ENCODE results near the gene GALNT18. TPM values are rescaled to one million over a fixed set of nuclear protein-coding genes. Genes with fewer than 3 reads are reported as not detected.

The GALNT18 gene
- polyA plus RNA-seq, 1 donor from 2014 or later = 7.6 TPM

DNA sequence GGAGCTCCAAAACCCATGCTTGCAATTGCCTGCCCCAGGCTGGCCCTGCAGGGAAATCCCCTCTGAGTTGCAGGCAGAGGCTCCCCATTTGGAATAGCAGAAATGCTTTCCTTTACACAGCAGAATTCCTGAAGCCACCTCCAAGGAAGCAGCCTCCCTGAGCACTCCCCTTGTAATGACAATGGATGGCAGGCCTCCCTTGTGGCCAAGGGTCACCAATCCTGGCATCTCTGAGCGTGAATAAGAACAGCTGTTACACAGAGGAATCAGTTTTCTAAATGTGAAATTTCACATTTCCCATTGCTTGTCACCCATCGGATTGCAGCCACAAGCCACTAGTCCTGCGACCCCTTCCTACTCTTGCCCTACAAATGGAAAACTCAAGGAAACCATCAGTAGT lies 107.6 kb downstream of the GALNT18 start:
- Histone ChIP-seq H2AFZ (ENCODE audit: low read depth, low read length) (no peak overlapping the region), H3F3A (ENCODE audit: insufficient read depth, low read length, poor library complexity, severe bottlenecking) (no peaks in the 10 kb centered on the region), H3K79me2 (replicated peaks; ENCODE audit: insufficient read depth, low read length) (no peaks in the 10 kb centered on the region), H3K36me3 (ENCODE audit: insufficient read depth, low read length) (no peaks in the 10 kb centered on the region), H3K9me3 (ENCODE audit: low read length) (no peaks in the 10 kb centered on the region), H4K20me1 (ENCODE audit: insufficient read depth) (no peaks in the 10 kb centered on the region), H3K9ac (ENCODE audit: low read length) (no peak overlapping the region), H3K27me3 (ENCODE audit: insufficient read depth, low read depth, low read length) (no peaks in the 10 kb centered on the region), H3K27ac (ENCODE audit: low read length) (no peak overlapping the region), H3K4me3 (ENCODE audit: low read length) (no peak overlapping the region), H3K9me2 (ENCODE audit: insufficient read depth, low read length) (no peaks in the 10 kb centered on the region), H3K4me2 (ENCODE audit: low read length) (no peak overlapping the region)
- TF ChIP-seq EP300 (conservative IDR thresholded peaks at IDR 0.05; ENCODE audit: poor library complexity, severe bottlenecking) (no peak), RAD21 (conservative IDR thresholded peaks at IDR 0.05) (no peak), EZH2 (IDR thresholded peaks at IDR 0.05; ENCODE audit: borderline replicate concordance, insufficient read depth, low read length, poor library complexity, severe bottlenecking) (no peak)
- TF ChIP-seq, protein P1, sequence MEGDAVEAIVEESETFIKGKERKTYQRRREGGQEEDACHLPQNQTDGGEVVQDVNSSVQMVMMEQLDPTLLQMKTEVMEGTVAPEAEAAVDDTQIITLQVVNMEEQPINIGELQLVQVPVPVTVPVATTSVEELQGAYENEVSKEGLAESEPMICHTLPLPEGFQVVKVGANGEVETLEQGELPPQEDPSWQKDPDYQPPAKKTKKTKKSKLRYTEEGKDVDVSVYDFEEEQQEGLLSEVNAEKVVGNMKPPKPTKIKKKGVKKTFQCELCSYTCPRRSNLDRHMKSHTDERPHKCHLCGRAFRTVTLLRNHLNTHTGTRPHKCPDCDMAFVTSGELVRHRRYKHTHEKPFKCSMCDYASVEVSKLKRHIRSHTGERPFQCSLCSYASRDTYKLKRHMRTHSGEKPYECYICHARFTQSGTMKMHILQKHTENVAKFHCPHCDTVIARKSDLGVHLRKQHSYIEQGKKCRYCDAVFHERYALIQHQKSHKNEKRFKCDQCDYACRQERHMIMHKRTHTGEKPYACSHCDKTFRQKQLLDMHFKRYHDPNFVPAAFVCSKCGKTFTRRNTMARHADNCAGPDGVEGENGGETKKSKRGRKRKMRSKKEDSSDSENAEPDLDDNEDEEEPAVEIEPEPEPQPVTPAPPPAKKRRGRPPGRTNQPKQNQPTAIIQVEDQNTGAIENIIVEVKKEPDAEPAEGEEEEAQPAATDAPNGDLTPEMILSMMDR (IDR thresholded peaks at IDR 0.05; ENCODE audit: poor library complexity, severe bottlenecking) = no peak

DNA sequence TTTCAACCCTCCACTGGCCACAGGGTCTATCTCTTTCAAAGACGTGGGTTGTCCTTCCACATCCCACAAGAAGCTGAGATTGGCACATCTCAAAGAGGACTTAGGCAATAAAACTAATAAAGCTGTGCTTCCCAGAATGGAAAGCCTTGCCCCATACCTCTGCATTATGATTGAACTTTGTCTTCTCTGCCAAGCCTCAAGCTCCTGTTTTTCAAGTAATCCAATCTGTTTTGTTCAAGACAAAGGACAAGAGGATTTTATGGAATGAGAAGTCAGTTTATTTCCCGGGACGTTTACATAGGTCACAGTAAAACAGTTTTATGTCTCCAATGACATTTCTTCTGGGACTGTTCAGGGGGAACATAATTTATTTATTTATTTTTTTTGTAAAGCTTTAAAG lies 108.4 kb downstream of the GALNT18 start:
- Histone ChIP-seq H3K79me2 (replicated peaks; ENCODE audit: insufficient read depth, low read length) (no peaks in the 10 kb centered on the region), H2AFZ (ENCODE audit: low read depth, low read length) (no peak overlapping the region), H3K36me3 (ENCODE audit: insufficient read depth, low read length) (no peaks in the 10 kb centered on the region), H3K4me2 (ENCODE audit: low read length) (no peak overlapping the region), H3K27ac (ENCODE audit: low read length) (no peak overlapping the region), H3K27me3 (ENCODE audit: insufficient read depth, low read depth, low read length) (no peaks in the 10 kb centered on the region), H3K9me3 (ENCODE audit: low read length) (no peaks in the 10 kb centered on the region), H3K4me3 (ENCODE audit: low read length) (no peak overlapping the region), H3F3A (ENCODE audit: insufficient read depth, low read length, poor library complexity, severe bottlenecking) (no peaks in the 10 kb centered on the region), H3K9ac (ENCODE audit: low read length) (no peak overlapping the region), H3K9me2 (ENCODE audit: insufficient read depth, low read length) (no peaks in the 10 kb centered on the region), H4K20me1 (ENCODE audit: insufficient read depth) (no peaks in the 10 kb centered on the region)
- no peak for TF ChIP-seq SMC3 (conservative IDR thresholded peaks at IDR 0.05; ENCODE audit: poor library complexity)
- TF ChIP-seq TAF1 (IDR thresholded peaks at IDR 0.05; ENCODE audit: low read depth) = no peak
- no peak for TF ChIP-seq RAD21 (conservative IDR thresholded peaks at IDR 0.05)
- no peak for TF ChIP-seq MXI1 (conservative IDR thresholded peaks at IDR 0.05; ENCODE audit: poor library complexity, severe bottlenecking)
- TF ChIP-seq, protein P1 (IDR thresholded peaks at IDR 0.05; ENCODE audit: poor library complexity, severe bottlenecking) = no peak
- TF ChIP-seq EZH2 (IDR thresholded peaks at IDR 0.05; ENCODE audit: borderline replicate concordance, insufficient read depth, low read length, poor library complexity, severe bottlenecking) = no peak
- TF ChIP-seq EP300 (conservative IDR thresholded peaks at IDR 0.05; ENCODE audit: poor library complexity, severe bottlenecking) = no peak
- no peak for TF ChIP-seq POLR2AphosphoS5 (IDR thresholded peaks at IDR 0.05)
- TF ChIP-seq, protein P2, sequence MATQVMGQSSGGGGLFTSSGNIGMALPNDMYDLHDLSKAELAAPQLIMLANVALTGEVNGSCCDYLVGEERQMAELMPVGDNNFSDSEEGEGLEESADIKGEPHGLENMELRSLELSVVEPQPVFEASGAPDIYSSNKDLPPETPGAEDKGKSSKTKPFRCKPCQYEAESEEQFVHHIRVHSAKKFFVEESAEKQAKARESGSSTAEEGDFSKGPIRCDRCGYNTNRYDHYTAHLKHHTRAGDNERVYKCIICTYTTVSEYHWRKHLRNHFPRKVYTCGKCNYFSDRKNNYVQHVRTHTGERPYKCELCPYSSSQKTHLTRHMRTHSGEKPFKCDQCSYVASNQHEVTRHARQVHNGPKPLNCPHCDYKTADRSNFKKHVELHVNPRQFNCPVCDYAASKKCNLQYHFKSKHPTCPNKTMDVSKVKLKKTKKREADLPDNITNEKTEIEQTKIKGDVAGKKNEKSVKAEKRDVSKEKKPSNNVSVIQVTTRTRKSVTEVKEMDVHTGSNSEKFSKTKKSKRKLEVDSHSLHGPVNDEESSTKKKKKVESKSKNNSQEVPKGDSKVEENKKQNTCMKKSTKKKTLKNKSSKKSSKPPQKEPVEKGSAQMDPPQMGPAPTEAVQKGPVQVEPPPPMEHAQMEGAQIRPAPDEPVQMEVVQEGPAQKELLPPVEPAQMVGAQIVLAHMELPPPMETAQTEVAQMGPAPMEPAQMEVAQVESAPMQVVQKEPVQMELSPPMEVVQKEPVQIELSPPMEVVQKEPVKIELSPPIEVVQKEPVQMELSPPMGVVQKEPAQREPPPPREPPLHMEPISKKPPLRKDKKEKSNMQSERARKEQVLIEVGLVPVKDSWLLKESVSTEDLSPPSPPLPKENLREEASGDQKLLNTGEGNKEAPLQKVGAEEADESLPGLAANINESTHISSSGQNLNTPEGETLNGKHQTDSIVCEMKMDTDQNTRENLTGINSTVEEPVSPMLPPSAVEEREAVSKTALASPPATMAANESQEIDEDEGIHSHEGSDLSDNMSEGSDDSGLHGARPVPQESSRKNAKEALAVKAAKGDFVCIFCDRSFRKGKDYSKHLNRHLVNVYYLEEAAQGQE (IDR thresholded peaks at IDR 0.05; ENCODE audit: borderline replicate concordance) = no peak

Measured in neural cell (in vitro differentiated cells).